Adrenal gland (tissue), 12 donors: ENCODE results near the gene DENND10. TPM values are rescaled to one million over a fixed set of nuclear protein-coding genes. Genes with fewer than 3 reads are reported as not detected.
"Not testable (repeated sequence)": the region's sequence is repeated elsewhere in the genome, so short reads cannot be mapped to it uniquely, and the experiment has no call there.

Experiments used
- DNase-seq, 7 donors: peaks; one replicate each; pipeline ENCODE4 v3.0.0-alpha.2; 2019 to 2020
- H3K27ac ChIP-seq, 5 donors: fragments of 200-600 bp; sonication (generic) in 4 of 5; 1 replicate in 3 of 5; 2 replicates in 2 of 5; pipeline versions ENCODE4 v1.5.1 to v1.8.0; 2016 to 2020; ENCODE audit warnings: mild to moderate bottlenecking in 1 of 5
- H3K27me3 ChIP-seq: fragments of 200-600 bp; 2 replicates; pipeline ENCODE4 v1.8.0; 2021
- H3K36me3 ChIP-seq, 2 donors: fragments of 200-600 bp; replicated peaks in 1 of 2; 1 replicate in 1 of 2; 2 replicates in 1 of 2; pipeline versions ENCODE4 v1.5.1 to v1.8.0; 2018 to 2022
- H3K4me1 ChIP-seq, 2 donors: fragments of 200-600 bp; replicated peaks in 1 of 2; 1 replicate in 1 of 2; 2 replicates in 1 of 2; pipeline versions ENCODE4 v1.5.1 to v1.8.0; 2018 to 2021
- H3K4me3 ChIP-seq, 4 donors: fragments of 200-600 bp; sonication (generic) in 3 of 4; one replicate each; pipeline ENCODE4 v1.5.1; 2016 to 2018
- H3K9me3 ChIP-seq, 3 donors: fragments of 200-600 bp; sonication (generic) in 1 of 3; replicated peaks in 1 of 3; 1 replicate in 2 of 3; 2 replicates in 1 of 3; pipeline versions ENCODE4 v1.5.1 to v1.8.0; 2016 to 2021
- POLR2A ChIP-seq, 2 donors: fragments of 450-650 bp; IDR thresholded peaks; one replicate each; pipeline ENCODE4 v1.6.1; 2017; ENCODE audit warnings: antibody characterized with exemption in 2 of 2, mild to moderate bottlenecking in 2 of 2, moderate library complexity in 1 of 2
- WGBS, 4 donors: extraction: QIAGEN DNeasy Blood & Tissue Kit in 2 of 4; methylation state at CpG; one replicate each; pipeline versions ENCODE4 v1.1.5 to v1.1.7; 2013 to 2017; 5-methylcytosine and 5-hydroxymethylcytosine counted together
- intact Hi-C, 2 donors: fragments of 100-400 bp; cut with DNase I; formaldehyde crosslinking; loops; one replicate each; pipeline versions ENCODE4 v1.14.1 to v1.15.0; 2022 to 2023
- polyA plus RNA-seq, 3 donors: library from polyadenylated mRNA; stranded (reverse); fragments of 200-250 nt in 2 of 3; fragments of 350-450 nt in 1 of 3; fragmentation: Illumina TruSeq in 1 of 3; extraction: RNeasy Lipid Tissue Mini Kit (QIAGEN cat#74804) in 1 of 3; gene quantifications; one replicate each; pipeline ENCODE4 v1.2.3, GENCODE V29; 2013 to 2014
- total RNA-seq, 9 donors: library from RNA; depleted of rRNA in 4 of 9; stranded (reverse); fragments of >200 nt in 4 of 9; fragments of 120-200 nt in 1 of 9; fragmentation: NEBNext Ultra II Directional in 1 of 9; extraction: Animal tissue kit (Norgen Biotek cat#: 25700) in 1 of 9; gene quantifications; one replicate each; pipeline versions ENCODE4 v1.1.0 to v1.2.4, GENCODE V29; 2013 to 2023
- TF ChIP-seq, protein P1 (sequence below), 6 experiments: fragments of 450-650 bp in 4 of 6; fragments of 200-600 bp in 2 of 6; sonication (generic) in 1 of 6; IDR thresholded peaks; 1 replicate in 5 of 6; 2 replicates in 1 of 6; pipeline versions ENCODE4 v1.5.1 to v1.8.0; 2016 to 2021; ENCODE audit warnings: antibody characterized with exemption in 6 of 6, mild to moderate bottlenecking in 2 of 6, moderate library complexity in 1 of 6
- donor health status: healthy with polysubstance abuse.
- donor health status: Bipolar disorder and iron deficiency.
- donor health status: DM: yes; HTN: yes; CAD: no.
- donor health status: DM: no; HTN: no; CAD: no.
- donor health status: DM: no; HTN: no; CAD: no.
- donor health status: DM: yes; HTN: yes; CAD: no.

The DENND10 gene
- total and polyA plus RNA-seq, 12 donors = 10.3 to 65.3 (median 41.9) TPM

- intact Hi-C loops = no loop called here
- Histone ChIP-seq H3K36me3 (peaks cover 0 to 23% of the 10 kb centered on the region in 2 donors), H3K4me1 (peaks cover 6 to 11% of the 10 kb centered on the region in 2 donors), H3K9me3 (no peaks in the 10 kb centered on the region), H3K4me3 (peak overlapping the region in 1 of 4 donors; percentile 99), H3K27ac (no peak overlapping the region), H3K27me3 (no peaks in the 10 kb centered on the region)
- no peak for TF ChIP-seq POLR2A (IDR thresholded peaks at IDR 0.05)
- TF ChIP-seq, protein P1, sequence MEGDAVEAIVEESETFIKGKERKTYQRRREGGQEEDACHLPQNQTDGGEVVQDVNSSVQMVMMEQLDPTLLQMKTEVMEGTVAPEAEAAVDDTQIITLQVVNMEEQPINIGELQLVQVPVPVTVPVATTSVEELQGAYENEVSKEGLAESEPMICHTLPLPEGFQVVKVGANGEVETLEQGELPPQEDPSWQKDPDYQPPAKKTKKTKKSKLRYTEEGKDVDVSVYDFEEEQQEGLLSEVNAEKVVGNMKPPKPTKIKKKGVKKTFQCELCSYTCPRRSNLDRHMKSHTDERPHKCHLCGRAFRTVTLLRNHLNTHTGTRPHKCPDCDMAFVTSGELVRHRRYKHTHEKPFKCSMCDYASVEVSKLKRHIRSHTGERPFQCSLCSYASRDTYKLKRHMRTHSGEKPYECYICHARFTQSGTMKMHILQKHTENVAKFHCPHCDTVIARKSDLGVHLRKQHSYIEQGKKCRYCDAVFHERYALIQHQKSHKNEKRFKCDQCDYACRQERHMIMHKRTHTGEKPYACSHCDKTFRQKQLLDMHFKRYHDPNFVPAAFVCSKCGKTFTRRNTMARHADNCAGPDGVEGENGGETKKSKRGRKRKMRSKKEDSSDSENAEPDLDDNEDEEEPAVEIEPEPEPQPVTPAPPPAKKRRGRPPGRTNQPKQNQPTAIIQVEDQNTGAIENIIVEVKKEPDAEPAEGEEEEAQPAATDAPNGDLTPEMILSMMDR (IDR thresholded peaks at IDR 0.05) = no peak
- DNase-seq = no peak
- 89 to 94% (median 92%) methylated on average over 12 of the region's 12 CpGs for WGBS, 4 donors
These were observed 1.2 kb downstream of the DENND10 start for GRCh38 chr10:119105155-119105554.

DNA sequence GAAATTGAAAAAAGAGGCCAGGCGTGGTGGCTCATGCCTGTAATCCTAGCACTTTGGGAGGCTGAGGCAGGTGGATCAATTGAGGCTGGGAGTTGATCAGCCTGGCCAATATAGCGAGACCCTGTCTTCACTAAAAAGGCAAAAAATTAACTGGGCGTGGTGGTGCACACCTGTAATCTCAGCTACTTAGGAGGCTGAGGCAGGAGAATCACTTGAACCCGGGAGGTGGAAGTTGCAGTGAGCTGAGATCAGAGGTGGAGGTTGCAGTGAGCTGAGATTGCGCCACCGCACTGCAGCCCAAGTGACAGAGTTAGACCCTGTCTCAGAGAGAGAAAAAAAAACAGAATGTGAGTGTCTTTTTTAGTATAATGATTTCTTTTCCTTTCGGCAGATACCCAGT lies 2.0 kb downstream of the DENND10 start:
- 93 to 98% (median 96%) methylated on average over 7 of the region's 7 CpGs for whole genome bisulfite sequencing, 4 donors
- Histone ChIP-seq H3K4me1 (peaks cover 6 to 11% of the 10 kb centered on the region in 2 donors), H3K36me3 (peaks cover 0 to 30% of the 10 kb centered on the region in 2 donors)
- intact Hi-C loops, H3K27ac ChIP-seq, H3K9me3 ChIP-seq, H3K27me3 ChIP-seq, H3K4me3 ChIP-seq, DNase-seq: not testable (repeated sequence)

- Histone ChIP-seq H3K4me1 (peaks cover 6 to 11% of the 10 kb centered on the region in 2 donors), H3K36me3 (peaks cover 0 to 34% of the 10 kb centered on the region in 2 donors)
- H3K4me3 ChIP-seq, intact Hi-C loops, H3K27me3 ChIP-seq, DNase-seq, H3K9me3 ChIP-seq, H3K27ac ChIP-seq: not testable (repeated sequence)
- 91 to 96% (median 95%) methylated on average over 6 of the region's 6 CpGs for WGBS, 4 donors
These were observed 3.2 kb downstream of the DENND10 start for GRCh38 chr10:119107106-119107505.

DNA sequence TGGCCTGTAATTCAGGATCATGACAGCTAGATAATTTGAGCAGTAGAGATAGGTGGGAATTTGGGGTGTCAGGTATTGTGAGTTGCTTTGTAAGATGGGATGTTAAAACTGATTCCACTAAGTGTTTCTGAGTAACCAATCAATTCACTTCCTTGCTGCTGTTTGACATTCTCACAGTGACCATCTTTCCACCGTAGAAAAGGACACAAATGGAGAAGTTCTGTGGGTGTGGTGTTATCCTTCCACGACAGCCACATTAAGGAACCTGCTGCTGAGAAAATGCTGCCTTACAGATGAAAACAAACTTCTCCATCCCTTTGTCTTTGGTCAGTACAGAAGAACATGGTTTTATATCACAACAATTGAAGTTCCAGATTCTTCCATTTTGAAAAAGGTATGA lies 3.9 kb downstream of the DENND10 start:
- H3K4me3 ChIP-seq, H3K9me3 ChIP-seq, DNase-seq, H3K27ac ChIP-seq, H3K27me3 ChIP-seq, intact Hi-C loops: not testable (repeated sequence)
- Histone ChIP-seq H3K36me3 (peaks cover 0 to 39% of the 10 kb centered on the region in 2 donors), H3K4me1 (peaks cover 6 to 11% of the 10 kb centered on the region in 2 donors)
- WGBS, 4 donors = 75 to 83% (median 79%) methylated on average over 2 of the region's 2 CpGs

GRCh38 chr10:119112056-119112455 lies 8.1 kb downstream of the DENND10 start:
- H3K36me3 ChIP-seq = peaks cover 0 to 49% of the 10 kb centered on the region in 2 donors
- no peaks in the 10 kb centered on the region for H3K9me3 ChIP-seq
- intact Hi-C loops = no loop called here

More at GRCh38 chr10:119112056-119112455, 8.1 kb downstream of the DENND10 start:
- Histone ChIP-seq H3K27me3 (no peaks in the 10 kb centered on the region), H3K4me3 (no peak overlapping the region), H3K27ac (no peak overlapping the region), H3K4me1 (no peaks in the 10 kb centered on the region)
- DNase-seq = no peak
- WGBS, 4 donors = 68 to 87% (median 72%) methylated on average over 4 of the region's 4 CpGs
- no peak for TF ChIP-seq POLR2A (IDR thresholded peaks at IDR 0.05)
- TF ChIP-seq, protein P1 (IDR thresholded peaks at IDR 0.05) = no peak
